Activated effector memory CD4-positive, alpha-beta T cell treated with Interleukin-2 at 50 U/mL for 16 hours (primary cell): ENCODE data around the gene STX16.
A peak's percentile ranks its signal among the peaks of the same experiment; 100 is the strongest.

Source experiments
- DNase-seq: peaks from one replicate; pipeline ENCODE4 v3.0.0-alpha.2; 2020

The STX16 gene

DNA sequence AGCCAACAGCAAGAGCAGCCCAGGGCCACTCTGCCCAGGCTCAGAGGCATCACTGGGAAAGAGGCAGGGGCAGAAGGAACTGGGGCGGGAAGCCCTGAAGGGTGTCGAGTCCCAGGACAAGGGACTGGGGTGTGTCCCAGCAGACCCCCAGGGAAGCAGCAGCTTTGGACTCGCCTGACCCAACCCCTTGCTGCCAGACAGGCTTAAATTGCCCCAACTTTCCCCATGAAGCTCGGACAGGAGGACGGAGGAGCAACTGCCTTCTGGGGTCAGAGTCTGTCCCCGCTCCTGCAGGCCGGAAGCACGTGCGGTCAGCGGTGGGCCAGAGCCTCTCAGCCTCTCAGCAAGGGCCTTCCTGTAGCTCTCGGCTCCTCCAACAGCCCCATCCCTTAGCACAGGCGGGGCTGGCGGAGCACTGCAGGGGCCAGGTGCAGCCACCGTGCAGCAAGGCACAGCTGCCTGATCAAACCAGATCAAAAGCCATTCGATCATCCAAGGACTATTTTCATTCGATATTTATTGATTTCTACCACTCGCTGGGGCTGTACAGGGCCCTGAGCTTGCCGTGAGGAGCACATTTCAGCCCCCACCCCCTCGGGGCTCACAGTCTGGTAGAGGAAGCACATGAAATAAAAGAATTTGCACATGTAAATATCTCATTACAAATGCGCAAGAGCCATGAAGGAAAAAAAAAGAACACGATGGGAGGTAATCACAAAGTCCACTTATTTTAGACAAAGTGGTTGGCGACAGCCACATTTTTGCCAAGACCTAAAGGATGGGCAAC lies 31.8 kb upstream of the STX16 start:
- DNase-seq = no peak

DNA sequence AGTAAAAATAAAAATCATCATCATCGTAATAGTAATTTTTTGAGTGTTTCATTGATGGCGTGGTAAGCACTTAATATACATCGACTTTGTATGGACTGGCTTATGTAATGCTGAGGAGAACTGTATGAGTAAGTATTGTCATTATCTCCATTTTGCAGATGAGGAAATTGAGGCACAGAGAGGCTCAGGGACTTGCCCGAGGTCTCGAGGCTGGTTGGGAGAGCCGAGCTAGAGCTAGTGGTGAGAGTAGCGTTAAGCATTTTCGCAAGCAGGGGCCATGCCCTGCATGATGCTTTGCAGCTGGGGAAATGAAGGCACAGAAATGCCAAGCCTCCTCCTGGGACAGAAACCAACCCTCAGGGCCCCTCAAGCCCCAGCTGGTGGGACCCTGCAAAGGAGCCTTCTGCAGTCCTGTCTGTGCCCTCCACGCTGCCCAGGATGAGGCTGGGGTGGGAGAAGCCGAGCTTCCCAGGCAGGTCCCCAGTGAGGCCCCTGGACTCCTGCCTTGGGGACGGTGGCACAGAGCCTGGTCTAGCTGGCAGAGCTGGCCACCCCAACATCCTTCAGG lies 31.1 kb upstream of the STX16 start:
- no peak for DNase-seq

DNA sequence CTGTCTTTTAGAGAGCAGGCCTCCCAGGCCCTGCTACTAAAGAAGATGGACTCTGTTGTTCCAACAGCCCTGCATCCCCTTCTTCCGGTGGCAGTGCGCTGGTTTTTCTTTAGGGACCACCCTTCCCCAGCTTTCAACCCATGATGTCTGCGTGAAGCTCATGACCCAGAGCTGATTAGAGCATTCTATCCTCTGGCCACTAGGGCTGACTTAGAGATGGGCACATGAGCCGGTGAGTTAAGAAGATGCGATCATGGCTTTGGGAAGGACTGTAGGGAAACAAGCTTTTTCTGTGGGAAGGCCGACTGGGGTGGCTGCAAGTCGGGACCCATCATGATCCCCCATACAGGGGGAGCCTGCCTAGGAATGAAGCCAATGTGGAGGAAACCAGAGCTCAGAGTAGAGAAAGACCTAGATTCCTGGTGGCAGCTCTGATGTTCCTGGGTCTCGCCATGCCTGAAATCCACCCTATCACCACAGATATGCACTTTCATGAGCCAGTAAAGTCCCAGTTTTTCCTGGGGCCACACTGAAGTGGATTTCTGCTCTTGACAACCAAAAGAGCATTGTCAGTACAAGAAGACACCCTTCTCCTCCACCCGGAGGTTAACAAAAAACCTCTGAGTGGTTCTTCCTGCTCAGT lies 29.1 kb upstream of the STX16 start:
- no peak for DNase-seq

DNA sequence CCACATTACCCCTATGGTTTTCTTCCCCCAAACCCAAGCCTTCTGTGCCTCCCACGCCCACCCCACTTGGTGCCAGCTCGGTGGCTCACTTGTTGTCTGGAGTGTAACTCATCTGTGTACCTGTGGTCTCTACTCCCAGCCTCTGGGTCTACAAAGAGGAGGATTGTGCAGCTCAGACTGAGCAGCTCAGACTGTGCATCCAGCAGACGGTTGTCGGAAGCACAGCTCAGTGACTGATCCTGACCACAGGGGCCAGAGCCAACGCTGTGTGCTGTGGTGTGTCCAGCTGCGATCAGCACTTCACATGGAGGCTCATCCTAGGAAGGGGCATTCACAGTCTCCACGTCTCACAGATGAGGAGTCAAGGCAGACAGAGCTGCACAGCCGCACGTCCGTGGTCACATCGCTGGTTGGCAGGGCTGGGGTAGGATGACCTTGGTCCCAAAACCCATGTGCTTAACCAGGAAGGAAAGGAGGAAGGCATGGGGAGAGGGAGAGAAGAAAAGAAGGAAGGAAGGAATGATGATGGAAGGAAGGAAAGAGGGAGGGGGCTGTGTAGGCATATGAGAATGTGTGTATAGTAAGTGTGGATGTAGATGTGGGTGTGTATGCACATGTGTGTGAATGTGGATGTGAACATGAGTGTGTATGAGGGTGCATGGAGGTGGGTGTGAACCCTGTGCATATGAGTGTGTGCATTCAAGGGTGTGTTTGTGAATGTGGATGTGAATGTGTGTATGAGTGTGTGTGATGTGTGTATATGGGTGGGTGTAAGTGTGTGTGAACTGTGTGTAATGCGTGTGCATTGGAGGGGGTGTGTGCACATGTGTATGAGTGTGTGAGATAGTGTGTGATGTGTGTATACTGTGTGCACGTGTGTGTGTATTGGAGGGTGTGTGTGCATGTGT lies 28.2 kb upstream of the STX16 start:
- DNase-seq = no peak

DNA sequence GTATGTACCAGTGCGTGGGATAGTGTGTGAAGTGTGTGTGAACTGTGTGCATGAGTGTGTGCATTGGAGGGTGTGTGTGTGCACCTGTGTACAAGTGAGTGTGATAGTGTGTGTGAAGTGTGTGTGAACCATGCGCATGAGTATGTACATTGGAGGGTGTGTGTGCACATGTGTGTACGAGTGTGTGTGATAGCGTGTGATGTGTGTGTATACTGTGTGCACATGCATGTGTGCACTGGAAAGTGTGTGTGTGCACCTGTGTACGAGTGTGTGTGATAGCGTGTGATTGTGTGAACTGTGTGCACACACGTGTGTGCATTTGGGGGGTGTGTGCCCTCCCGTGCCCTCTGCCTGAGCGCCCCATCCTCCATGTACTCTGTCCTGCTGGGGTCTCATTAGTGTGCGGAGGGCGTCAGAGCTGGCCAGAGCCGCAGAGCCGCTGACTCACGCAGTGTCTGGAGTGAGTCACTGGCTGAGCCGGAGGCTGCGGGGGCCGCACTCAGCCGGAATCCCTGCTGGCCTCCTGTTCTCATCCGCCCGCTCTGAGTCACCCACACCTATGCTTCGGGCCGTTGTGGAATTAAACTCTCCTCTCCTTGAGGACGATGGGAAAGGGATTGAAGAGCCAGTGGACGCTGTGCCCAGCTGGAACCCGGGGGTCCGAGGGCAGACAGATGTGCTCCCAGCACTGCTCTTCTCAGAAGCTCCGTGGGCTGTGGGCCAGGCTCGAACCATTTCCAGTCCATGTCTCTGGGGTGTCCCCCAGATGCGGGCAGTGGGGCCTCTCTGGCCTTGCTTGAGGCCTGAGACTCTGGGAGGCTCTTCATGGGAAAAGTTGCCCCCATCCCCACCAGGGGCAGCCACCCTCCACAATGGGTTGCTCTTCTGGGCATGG lies 27.3 kb upstream of the STX16 start:
- no peak for DNase-seq

DNA sequence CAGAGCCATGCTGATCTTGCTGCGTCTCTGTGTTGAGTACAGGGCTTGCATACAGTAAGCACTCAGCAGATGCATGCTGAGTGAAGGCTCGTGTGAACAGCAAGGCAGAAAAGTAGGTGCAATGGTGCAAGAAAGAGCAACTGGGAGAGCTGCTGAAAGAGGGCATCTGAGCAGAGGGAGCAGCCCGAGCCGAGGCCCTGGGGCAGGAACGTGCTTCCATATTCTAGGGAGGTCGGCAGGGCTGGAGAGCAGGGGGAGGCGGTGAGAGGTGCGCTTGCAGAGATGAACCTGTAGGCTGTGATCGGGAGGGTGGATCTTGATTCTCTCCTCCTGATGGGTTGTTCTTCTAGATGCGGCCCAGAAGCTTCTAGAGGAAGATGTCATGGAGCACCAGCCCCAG lies 26.4 kb upstream of the STX16 start:
- no peak for DNase-seq

DNA sequence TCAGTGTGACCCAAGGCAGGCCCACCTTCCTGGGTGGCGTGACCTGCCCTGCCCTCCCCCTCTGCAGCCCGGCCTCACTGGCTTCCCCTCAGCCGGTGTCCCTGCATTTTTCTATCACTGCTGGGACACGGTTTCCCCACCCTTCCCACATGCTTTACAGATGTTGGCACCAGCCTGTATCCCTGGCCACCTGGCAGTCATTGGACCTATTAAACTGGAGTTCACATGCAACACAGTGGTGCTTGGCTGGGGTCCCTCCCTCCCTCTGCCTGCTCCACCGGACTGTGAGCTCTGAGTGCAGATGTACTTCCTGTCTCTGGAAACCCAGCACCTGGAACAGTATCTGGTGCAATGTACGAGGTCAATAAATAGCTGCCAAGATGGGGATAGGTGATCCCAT lies 25.5 kb upstream of the STX16 start:
- no peak for DNase-seq

DNA sequence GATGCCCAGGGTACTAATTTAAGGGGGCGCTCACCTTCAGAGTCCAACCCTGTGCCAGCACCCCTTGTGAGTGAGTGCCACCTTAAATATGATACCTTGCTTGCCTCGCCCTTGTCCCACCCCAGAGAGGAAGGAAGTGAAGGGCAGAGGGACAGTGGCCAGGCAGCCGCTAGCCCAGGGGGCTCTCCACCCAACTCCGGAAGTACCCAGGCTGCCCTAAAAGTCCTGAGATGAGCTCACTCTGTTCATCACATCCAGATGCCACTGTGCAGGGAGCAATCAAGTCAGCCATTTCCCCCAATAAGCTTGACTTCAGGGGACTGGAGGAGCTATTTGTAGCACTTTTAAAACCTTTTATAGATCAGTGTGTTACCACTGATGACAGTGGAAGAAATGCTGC lies 25.0 kb upstream of the STX16 start:
- DNase-seq = no peak

DNA sequence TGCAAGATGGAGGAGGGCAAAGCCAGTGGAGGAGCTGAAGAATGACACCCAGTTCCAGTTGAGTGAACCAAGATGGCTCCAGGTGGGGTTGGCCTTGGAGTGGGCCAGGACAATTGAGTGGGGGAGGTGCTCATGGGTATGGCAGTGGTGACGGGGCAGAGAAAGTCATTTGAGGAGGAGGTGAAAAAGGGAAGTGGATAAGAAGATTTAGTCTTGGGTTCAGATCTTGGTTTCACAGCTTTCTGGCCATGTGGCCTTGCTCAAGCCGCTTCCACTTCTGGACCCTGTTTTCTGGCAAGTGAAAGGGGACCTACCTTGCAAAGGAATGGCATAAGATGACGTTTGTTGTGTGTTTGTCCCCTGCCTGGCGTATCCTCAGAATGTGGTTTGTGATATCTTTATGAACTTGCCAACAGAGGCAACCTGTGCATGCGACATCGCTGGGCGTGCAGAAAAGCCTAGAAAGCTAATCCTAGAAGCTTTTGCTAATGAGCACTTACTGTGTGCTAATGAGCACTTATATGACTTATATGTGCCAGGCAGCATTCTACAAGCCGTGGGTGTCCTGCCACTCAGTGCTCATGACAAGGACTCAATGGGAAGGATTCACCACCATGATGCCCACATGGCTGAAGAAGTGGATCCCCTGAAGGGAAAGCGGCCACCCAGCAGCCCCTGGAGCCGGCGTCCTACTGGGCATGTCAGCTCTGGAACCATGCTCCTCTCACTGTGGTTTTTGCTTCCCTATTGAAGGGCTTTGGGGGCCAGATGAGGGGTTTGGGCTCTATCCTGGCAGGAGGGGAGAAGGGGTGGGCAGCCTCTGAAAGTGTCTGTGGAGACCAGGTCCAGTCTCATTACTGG lies 23.6 kb upstream of the STX16 start:
- DNase-seq = peak; percentile 55

DNA sequence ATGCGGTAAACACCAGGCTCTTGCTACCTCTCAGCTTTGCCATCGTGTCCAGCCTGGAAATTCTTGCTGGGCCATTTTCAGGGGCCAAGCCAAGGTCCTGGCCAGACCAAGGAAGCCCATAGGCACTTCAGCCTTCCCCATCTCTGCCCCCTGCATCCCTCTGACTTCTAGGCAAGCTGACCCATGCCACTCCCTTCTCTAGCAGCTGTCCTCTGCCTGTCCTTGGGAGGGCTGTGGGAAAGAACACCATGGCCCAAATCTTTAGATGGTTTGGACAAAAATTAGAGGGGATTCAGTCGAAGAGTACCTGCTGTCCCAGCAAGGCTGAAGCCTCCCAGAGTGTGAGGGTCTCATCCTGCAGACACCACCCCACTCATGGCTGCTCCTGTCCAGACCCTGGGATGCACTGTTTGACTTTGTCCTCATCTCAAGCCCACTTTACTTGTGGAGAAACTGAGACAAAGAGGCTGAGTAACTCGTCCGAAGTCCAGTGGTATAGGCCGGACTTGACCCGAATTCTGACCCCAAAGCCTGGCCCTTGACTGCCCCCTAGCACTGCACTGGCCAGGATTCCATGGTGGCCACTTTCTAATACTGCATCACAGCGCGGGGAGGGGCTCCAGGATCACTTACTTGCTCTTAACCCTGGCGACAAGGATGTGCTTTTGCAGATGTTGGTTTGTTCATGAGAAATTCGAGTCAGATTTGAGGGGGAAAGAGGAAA lies 22.4 kb upstream of the STX16 start:
- no peak for DNase-seq

DNA sequence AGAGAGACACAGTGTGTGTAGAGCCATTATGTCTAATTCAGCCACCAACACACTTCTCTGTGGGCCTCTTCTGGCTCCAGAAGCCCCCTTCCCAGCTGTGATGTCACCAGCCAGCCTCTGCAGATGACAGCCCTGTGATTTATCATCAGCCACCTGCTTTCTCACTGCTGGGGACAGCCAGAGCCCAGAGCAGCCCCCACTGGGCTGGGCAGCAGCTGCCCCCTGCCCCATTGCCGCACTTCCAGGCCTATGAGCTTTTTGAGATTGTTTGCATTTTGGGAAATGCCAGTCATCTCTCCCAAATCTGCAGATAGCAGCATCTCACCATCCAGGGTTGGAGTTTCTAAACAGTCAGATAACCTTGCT lies 21.9 kb upstream of the STX16 start:
- no peak for DNase-seq

DNA sequence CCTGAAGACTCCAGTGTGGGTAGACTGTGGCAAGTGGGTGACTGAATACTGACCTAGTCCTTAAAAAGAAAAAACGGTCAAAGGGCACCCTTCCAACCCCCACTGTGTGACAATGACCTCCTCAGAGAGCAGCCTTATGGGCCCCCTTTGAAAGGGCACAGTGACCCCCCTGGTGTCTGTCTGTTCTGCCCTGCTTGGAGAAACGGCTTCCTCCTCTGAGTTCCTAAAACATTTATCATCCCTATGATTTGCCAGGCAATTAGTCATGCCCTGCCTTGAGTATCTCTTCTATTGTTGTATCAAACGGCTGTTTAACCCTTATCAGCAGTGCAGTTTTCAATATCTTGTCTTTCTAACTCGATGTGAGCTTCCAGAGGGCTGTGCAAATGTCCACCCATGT lies 21.0 kb upstream of the STX16 start:
- DNase-seq = no peak

DNA sequence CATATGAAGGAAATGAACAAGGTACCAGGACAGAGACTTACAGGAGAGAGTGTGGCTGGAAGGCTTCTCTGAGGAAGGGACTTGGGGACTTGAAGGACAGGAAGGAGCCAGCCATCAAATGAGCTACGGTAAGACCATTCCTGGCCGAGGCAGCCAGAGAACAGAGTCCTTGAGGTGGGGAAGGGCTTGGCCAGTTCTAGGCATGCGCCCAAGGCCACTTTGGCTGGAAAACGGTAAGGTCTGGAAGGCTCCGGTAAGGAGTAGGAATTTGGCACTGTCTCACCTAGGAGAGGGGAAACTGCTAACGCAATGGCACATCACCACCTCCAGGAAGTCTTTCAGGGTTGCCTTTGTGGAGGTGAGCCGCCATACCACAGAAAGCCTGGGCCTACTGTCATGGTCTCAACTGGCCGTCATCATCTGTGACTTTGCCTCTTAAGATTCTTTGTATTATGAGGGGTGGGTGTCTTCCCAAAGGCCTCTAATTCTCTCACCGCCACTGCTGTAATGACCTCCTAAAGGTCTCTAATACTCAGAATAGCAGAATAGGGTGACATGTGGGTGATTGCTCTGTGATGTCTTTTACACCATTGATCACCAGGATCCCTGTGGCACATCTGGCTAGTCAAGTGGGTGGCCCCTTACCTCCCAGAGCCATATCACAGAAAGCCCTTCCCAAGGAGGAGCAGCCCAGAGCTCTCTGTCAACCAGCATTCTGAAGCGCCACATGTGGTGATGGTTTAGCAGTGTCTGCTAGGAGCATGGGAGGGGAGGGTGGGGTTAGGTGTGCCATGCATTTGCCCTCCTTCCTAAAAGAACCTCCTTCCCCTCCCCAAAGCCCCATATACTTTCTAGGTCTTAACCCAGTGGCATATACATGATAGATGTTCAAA lies 17.7 kb upstream of the STX16 start:
- DNase-seq = no peak

DNA sequence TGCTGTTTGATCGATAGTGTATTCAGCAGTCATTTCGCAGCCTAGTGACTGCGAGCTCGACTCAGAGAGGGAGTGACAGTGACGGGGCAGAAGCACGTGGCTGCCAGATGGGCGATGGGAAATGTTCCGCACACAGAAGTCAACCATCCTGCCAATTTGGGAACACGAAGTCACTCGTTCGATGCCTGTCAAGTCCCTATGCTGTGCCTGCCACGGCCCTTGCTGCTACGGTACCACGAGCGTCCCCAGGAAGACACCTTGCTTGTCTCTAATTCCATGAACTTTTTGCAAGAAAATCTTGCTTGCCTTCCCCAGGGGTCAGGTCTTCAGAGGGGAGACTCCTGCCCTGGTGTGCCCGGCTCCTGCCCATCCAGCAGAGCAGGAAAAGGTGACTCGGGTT lies 17.0 kb upstream of the STX16 start:
- no peak for DNase-seq

DNA sequence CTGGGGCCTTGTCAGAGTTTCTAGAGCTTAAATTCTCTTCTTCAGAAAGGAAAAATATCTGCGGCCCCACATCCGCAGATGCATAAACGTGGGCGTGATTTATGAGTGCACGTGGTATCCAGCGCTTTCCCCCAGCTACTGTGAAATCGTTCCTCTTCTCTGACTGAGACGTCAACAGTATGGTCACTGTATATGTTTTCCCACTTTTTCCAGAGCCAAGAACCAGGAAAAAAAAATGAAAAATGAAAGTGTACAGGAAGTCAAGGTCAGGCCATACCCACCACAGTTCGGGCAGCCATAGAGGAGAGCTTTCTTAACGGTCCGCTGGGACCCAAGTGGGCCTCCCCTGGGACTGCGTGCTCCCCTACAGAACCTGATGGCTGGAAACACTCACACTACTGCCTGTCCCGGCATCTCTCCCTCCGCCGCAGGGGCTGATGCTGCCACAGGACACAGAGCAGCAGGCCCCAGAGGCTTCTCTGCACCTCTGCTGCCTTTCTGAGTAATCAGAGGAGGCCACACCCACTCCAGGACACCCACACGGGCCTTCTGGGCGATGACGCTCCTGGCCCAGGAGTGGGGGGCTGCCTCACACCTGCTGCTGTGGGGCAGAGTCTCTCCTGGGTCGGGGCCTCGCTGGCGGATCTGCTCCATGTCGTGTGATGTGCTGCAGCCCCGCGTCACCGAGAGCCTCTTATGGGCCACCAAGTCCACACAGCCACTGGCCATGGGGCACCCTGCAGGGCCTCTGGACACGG lies 16.4 kb upstream of the STX16 start:
- no peak for DNase-seq

DNA sequence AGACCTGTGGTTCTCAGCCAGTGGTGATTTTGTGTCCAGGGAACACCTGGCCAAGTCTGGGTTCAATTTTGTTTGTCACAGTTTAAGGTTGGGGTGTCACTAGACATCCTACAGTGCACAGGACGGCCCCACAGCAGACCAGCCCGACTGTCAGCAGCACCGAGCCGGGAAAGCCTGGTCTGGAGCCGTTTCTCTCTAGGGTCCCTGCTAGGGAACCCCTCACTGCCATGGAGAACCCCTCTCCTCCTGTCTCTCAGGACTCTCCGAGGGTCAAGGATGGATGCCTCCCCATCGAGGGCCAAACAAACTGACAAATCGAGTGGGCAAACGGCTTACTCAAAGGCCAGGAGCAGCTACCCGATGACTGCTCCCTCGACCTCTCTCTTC lies 15.8 kb upstream of the STX16 start:
- no peak for DNase-seq

DNA sequence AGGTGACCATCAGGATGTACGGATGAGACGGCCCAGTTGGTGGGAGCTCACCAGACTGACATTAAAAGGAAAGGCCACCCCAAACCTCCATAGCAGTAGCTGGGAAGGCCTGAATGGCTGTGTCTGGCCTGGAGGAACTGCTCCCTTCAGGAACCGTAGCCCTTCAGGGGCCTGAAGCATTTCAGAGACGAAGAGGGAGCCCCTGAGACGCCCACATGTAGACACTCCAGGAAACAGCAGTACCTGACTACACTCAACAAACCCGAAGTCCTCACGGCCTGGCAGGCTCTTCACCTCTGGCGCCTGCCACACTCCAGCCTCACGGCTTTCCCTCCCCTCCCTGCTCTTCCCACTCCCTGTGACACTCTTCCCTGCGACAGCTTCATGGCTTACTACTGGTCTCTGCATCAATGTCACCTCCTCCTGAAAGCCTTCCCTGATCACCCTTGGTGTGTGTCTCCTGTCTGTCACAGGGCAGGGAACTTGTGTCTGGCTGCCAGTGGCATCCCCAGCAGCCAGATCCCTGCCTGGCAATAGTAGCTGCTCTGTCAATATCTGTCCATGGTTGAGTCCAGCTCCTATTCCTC lies 14.6 kb upstream of the STX16 start:
- no peak for DNase-seq

DNA sequence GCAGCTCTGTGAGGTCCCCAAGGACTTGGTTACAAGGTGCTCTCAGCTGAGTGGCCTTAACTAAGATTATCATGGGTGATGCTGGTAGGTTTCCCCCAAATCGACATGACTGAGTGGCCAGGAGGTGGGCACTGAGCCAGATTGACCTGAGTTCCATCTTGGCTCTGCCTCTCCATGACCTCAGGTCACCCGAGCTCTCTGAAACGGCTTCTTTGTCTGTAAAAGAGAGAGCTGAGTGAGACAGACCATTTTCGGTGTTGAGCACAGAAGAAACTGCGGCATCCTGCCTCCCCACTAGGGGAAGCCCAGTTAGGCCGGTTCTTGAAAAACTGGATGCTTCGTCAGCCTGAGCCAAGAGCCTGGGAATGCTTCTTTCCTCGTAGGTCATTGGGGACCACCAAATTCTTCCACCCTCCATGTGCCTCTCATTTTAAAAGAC lies 14.1 kb upstream of the STX16 start:
- no peak for DNase-seq
